WTC11 (cell line): ENCODE results near the gene TOR4A. TPM values are rescaled to one million over a fixed set of nuclear protein-coding genes. Genes with fewer than 3 reads are reported as not detected.

Experiments used
- ATF1 ChIP-seq: sonication (generic); formaldehyde crosslinking; IDR thresholded peaks from 2 replicates; pipeline ENCODE4 v1.8.1; 2023; ENCODE audit warnings: mild to moderate bottlenecking, moderate library complexity, missing genetic modification reagents
- CBFB ChIP-seq: sonication (generic); formaldehyde crosslinking; IDR thresholded peaks from 2 replicates; pipeline ENCODE4 v1.8.1; 2022; ENCODE audit warnings: mild to moderate bottlenecking, low read depth, missing genetic modification reagents
- CREM ChIP-seq: sonication (generic); formaldehyde crosslinking; IDR thresholded peaks from 2 replicates; pipeline ENCODE4 v1.8.1; 2022; ENCODE audit warnings: mild to moderate bottlenecking, missing genetic modification reagents, moderate library complexity
- ELF4 ChIP-seq: sonication (generic); formaldehyde crosslinking; IDR thresholded peaks from 2 replicates; pipeline ENCODE4 v1.8.1; 2022; ENCODE audit warnings: low read depth, mild to moderate bottlenecking, moderate library complexity, missing genetic modification reagents
- EMX1 ChIP-seq: fragments of 250-450 bp; sonication (Bioruptor Pico); IDR thresholded peaks from 2 replicates; pipeline ENCODE4 v1.8.0; 2021; ENCODE audit warnings: mild to moderate bottlenecking
- FOXJ3 ChIP-seq: sonication (generic); formaldehyde crosslinking; IDR thresholded peaks from 2 replicates; pipeline ENCODE4 v1.9.0; 2021; ENCODE audit warnings: missing genetic modification reagents, mild to moderate bottlenecking, borderline replicate concordance
- FOXP1 ChIP-seq: sonication (generic); formaldehyde crosslinking; IDR thresholded peaks from 2 replicates; pipeline ENCODE4 v1.8.0; 2022; ENCODE audit warnings: missing genetic modification reagents, mild to moderate bottlenecking, moderate library complexity, borderline replicate concordance
- GABPB1 ChIP-seq: sonication (generic); formaldehyde crosslinking; IDR thresholded peaks from 2 replicates; pipeline ENCODE4 v1.8.1; 2023; ENCODE audit warnings: mild to moderate bottlenecking, missing genetic modification reagents
- GRHL2 ChIP-seq: fragments of 250-450 bp; sonication (Bioruptor Pico); IDR thresholded peaks from 2 replicates; pipeline ENCODE4 v1.8.0; 2022; ENCODE audit warnings: mild to moderate bottlenecking, moderate library complexity; ENCODE audit not compliant: insufficient replicate concordance, severe bottlenecking
- GTF2I ChIP-seq: fragments of 250-450 bp; sonication (Bioruptor Pico); conservative IDR thresholded peaks from 2 replicates; pipeline ENCODE4 v1.4.0; 2021; ENCODE audit warnings: mild to moderate bottlenecking
- JUN ChIP-seq: sonication (generic); formaldehyde crosslinking; IDR thresholded peaks from 2 replicates; pipeline ENCODE4 v1.8.0; 2023; ENCODE audit warnings: mild to moderate bottlenecking, missing genetic modification reagents
- NR3C1 ChIP-seq: sonication (generic); formaldehyde crosslinking; conservative IDR thresholded peaks from 2 replicates; pipeline ENCODE4 v1.8.1; 2023; ENCODE audit warnings: low read depth, mild to moderate bottlenecking, missing genetic modification reagents
- SMAD3 ChIP-seq: sonication (generic); formaldehyde crosslinking; IDR thresholded peaks from 2 replicates; pipeline ENCODE4 v1.8.0; 2022; ENCODE audit warnings: missing genetic modification reagents, mild to moderate bottlenecking, borderline replicate concordance
- ZNF121 ChIP-seq: sonication (generic); formaldehyde crosslinking; IDR thresholded peaks from 2 replicates; pipeline ENCODE4 v1.8.0; 2023; ENCODE audit warnings: missing genetic modification reagents
- ZNF138 ChIP-seq: sonication (generic); formaldehyde crosslinking; conservative IDR thresholded peaks from 2 replicates; pipeline ENCODE4 v1.8.1; 2022; ENCODE audit warnings: mild to moderate bottlenecking, moderate library complexity, missing genetic modification reagents
- ZNF219 ChIP-seq: sonication (generic); formaldehyde crosslinking; IDR thresholded peaks from 2 replicates; pipeline ENCODE4 v1.8.0; 2023; ENCODE audit warnings: missing genetic modification reagents, mild to moderate bottlenecking, borderline replicate concordance
- ZNF317 ChIP-seq: sonication (generic); formaldehyde crosslinking; IDR thresholded peaks from 2 replicates; pipeline ENCODE4 v1.8.1; 2023; ENCODE audit warnings: low read depth, mild to moderate bottlenecking, moderate library complexity, missing genetic modification reagents, borderline replicate concordance
- ZNF423 ChIP-seq: fragments of 250-450 bp; sonication (Bioruptor Pico); IDR thresholded peaks from 2 replicates; pipeline ENCODE4 v2.1.2; 2022; ENCODE audit warnings: mild to moderate bottlenecking, moderate library complexity
- ZNF425 ChIP-seq: fragments of 250-450 bp; sonication (Bioruptor Pico); conservative IDR thresholded peaks from 2 replicates; pipeline ENCODE4 v1.9.0; 2021; ENCODE audit warnings: mild to moderate bottlenecking
- ZNF671 ChIP-seq: fragments of 250-450 bp; sonication (Bioruptor Pico); IDR thresholded peaks from 2 replicates; pipeline ENCODE4 v1.8.0; 2021; ENCODE audit warnings: mild to moderate bottlenecking
- total RNA-seq: library from RNA; stranded (reverse); gene quantifications from 3 replicates; pipeline ENCODE4 v1.2.3, GENCODE V29; 2021
- TF ChIP-seq, protein P1 (sequence below): sonication (generic); formaldehyde crosslinking; IDR thresholded peaks from 2 replicates; pipeline ENCODE4 v1.8.1; 2022; ENCODE audit warnings: mild to moderate bottlenecking, moderate library complexity, missing genetic modification reagents
- TF ChIP-seq, protein P2 (sequence below): sonication (generic); formaldehyde crosslinking; IDR thresholded peaks from 2 replicates; pipeline ENCODE4 v1.8.1; 2022; ENCODE audit warnings: mild to moderate bottlenecking, missing genetic modification reagents, moderate library complexity, borderline replicate concordance
- TF ChIP-seq, protein P3 (sequence below): fragments of 250-450 bp; sonication (Bioruptor Pico); IDR thresholded peaks from 2 replicates; pipeline ENCODE4 v1.8.0; 2021; ENCODE audit warnings: mild to moderate bottlenecking
- TF ChIP-seq, protein P4 (sequence below): fragments of 250-450 bp; sonication (Bioruptor Pico); IDR thresholded peaks from 2 replicates; pipeline ENCODE4 v1.9.0; 2021; ENCODE audit warnings: mild to moderate bottlenecking
- TF ChIP-seq, protein P5 (sequence below): sonication (generic); formaldehyde crosslinking; IDR thresholded peaks from 2 replicates; pipeline ENCODE4 v1.8.1; 2022; ENCODE audit warnings: missing genetic modification reagents, borderline replicate concordance
- TF ChIP-seq, protein P6 (sequence below): fragments of 200-600 bp; IDR thresholded peaks from 2 replicates; pipeline ENCODE4 v1.8.0; 2022; ENCODE audit warnings: antibody characterized with exemption
- TF ChIP-seq, protein P7 (sequence below): sonication (generic); formaldehyde crosslinking; IDR thresholded peaks from 2 replicates; pipeline ENCODE4 v1.8.0; 2022; ENCODE audit warnings: mild to moderate bottlenecking, missing genetic modification reagents

Gene TOR4A
- total RNA-seq, 1 experiment from 2014 or later = 7.3 TPM

GRCh38 chr9:137240318-137240840, 37.1 kb upstream of the TOR4A start (continued):
- no peak for TF ChIP-seq ELF4 (CRISPR knock-in tag)
- 0 out of 2 replicates have a peak, but pooled peaks have one; percentile 36 for TF ChIP-seq ZNF317 (CRISPR knock-in tag)
- TF ChIP-seq CBFB = 0 out of 2 replicates have a peak, but pooled peaks have one; percentile 63
- 0 out of 2 replicates have a peak, but pooled peaks have one; percentile 64 for TF ChIP-seq JUN (CRISPR knock-in tag)
- TF ChIP-seq ZNF423 (CRISPR knock-in tag) = no peak
- TF ChIP-seq FOXP1 (CRISPR knock-in tag) = peak; percentile 87; the same call in 1 of the 2 replicates
- no peak for TF ChIP-seq GABPB1 (CRISPR knock-in tag)
- TF ChIP-seq ZNF121 (CRISPR knock-in tag) = no peak
- peak; percentile 68; the same call in 1 of the 2 replicates for TF ChIP-seq SMAD3 (CRISPR knock-in tag)
- no peak for TF ChIP-seq GTF2I (CRISPR knock-in tag)
- TF ChIP-seq, protein P1, sequence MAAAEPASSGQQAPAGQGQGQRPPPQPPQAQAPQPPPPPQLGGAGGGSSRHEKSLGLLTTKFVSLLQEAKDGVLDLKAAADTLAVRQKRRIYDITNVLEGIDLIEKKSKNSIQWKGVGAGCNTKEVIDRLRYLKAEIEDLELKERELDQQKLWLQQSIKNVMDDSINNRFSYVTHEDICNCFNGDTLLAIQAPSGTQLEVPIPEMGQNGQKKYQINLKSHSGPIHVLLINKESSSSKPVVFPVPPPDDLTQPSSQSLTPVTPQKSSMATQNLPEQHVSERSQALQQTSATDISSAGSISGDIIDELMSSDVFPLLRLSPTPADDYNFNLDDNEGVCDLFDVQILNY (CRISPR knock-in tag) = peak; percentile 56; the same call in 1 of the 2 replicates
- peak; percentile 78; the same call in 1 of the 2 replicates for TF ChIP-seq CREM (CRISPR knock-in tag)
- TF ChIP-seq GRHL2 = no peak
- TF ChIP-seq, protein P2, sequence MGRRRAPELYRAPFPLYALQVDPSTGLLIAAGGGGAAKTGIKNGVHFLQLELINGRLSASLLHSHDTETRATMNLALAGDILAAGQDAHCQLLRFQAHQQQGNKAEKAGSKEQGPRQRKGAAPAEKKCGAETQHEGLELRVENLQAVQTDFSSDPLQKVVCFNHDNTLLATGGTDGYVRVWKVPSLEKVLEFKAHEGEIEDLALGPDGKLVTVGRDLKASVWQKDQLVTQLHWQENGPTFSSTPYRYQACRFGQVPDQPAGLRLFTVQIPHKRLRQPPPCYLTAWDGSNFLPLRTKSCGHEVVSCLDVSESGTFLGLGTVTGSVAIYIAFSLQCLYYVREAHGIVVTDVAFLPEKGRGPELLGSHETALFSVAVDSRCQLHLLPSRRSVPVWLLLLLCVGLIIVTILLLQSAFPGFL = peak; percentile 69; the same call in 1 of the 2 replicates
- TF ChIP-seq NR3C1 (CRISPR knock-in tag) = no peak
- TF ChIP-seq, protein P3, sequence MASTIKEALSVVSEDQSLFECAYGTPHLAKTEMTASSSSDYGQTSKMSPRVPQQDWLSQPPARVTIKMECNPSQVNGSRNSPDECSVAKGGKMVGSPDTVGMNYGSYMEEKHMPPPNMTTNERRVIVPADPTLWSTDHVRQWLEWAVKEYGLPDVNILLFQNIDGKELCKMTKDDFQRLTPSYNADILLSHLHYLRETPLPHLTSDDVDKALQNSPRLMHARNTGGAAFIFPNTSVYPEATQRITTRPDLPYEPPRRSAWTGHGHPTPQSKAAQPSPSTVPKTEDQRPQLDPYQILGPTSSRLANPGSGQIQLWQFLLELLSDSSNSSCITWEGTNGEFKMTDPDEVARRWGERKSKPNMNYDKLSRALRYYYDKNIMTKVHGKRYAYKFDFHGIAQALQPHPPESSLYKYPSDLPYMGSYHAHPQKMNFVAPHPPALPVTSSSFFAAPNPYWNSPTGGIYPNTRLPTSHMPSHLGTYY (CRISPR knock-in tag) = no peak
- no peak for TF ChIP-seq ZNF671 (CRISPR knock-in tag)
- no peak for TF ChIP-seq EMX1
- TF ChIP-seq ZNF219 = peak; percentile 75; the same call in 1 of the 2 replicates
- TF ChIP-seq, protein P4, sequence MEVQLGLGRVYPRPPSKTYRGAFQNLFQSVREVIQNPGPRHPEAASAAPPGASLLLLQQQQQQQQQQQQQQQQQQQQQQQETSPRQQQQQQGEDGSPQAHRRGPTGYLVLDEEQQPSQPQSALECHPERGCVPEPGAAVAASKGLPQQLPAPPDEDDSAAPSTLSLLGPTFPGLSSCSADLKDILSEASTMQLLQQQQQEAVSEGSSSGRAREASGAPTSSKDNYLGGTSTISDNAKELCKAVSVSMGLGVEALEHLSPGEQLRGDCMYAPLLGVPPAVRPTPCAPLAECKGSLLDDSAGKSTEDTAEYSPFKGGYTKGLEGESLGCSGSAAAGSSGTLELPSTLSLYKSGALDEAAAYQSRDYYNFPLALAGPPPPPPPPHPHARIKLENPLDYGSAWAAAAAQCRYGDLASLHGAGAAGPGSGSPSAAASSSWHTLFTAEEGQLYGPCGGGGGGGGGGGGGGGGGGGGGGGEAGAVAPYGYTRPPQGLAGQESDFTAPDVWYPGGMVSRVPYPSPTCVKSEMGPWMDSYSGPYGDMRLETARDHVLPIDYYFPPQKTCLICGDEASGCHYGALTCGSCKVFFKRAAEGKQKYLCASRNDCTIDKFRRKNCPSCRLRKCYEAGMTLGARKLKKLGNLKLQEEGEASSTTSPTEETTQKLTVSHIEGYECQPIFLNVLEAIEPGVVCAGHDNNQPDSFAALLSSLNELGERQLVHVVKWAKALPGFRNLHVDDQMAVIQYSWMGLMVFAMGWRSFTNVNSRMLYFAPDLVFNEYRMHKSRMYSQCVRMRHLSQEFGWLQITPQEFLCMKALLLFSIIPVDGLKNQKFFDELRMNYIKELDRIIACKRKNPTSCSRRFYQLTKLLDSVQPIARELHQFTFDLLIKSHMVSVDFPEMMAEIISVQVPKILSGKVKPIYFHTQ (CRISPR knock-in tag) = no peak
- peak; percentile 76; the same call in 1 of the 2 replicates for TF ChIP-seq ATF1 (CRISPR knock-in tag)
- TF ChIP-seq, protein P5, sequence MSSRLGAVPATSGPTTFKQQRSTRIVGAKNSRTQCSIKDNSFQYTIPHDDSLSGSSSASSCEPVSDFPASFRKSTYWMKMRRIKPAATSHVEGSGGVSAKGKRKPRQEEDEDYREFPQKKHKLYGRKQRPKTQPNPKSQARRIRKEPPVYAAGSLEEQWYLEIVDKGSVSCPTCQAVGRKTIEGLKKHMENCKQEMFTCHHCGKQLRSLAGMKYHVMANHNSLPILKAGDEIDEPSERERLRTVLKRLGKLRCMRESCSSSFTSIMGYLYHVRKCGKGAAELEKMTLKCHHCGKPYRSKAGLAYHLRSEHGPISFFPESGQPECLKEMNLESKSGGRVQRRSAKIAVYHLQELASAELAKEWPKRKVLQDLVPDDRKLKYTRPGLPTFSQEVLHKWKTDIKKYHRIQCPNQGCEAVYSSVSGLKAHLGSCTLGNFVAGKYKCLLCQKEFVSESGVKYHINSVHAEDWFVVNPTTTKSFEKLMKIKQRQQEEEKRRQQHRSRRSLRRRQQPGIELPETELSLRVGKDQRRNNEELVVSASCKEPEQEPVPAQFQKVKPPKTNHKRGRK (CRISPR knock-in tag) = no peak
- TF ChIP-seq, protein P6, sequence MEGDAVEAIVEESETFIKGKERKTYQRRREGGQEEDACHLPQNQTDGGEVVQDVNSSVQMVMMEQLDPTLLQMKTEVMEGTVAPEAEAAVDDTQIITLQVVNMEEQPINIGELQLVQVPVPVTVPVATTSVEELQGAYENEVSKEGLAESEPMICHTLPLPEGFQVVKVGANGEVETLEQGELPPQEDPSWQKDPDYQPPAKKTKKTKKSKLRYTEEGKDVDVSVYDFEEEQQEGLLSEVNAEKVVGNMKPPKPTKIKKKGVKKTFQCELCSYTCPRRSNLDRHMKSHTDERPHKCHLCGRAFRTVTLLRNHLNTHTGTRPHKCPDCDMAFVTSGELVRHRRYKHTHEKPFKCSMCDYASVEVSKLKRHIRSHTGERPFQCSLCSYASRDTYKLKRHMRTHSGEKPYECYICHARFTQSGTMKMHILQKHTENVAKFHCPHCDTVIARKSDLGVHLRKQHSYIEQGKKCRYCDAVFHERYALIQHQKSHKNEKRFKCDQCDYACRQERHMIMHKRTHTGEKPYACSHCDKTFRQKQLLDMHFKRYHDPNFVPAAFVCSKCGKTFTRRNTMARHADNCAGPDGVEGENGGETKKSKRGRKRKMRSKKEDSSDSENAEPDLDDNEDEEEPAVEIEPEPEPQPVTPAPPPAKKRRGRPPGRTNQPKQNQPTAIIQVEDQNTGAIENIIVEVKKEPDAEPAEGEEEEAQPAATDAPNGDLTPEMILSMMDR = no peak
- no peak for TF ChIP-seq ZNF138 (CRISPR knock-in tag)
- no peak for TF ChIP-seq FOXJ3
- TF ChIP-seq ZNF425 (CRISPR knock-in tag) = no peak
- TF ChIP-seq, protein P7, sequence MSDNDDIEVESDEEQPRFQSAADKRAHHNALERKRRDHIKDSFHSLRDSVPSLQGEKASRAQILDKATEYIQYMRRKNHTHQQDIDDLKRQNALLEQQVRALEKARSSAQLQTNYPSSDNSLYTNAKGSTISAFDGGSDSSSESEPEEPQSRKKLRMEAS (CRISPR knock-in tag) = peak; percentile 84
